BJ (cell line): ENCODE measurements around the gene NEK9. TPM values are rescaled to one million over a fixed set of nuclear protein-coding genes. Genes with fewer than 3 reads are reported as not detected.
A peak's percentile ranks its signal among the peaks of the same experiment; 100 is the strongest.

Experiments
- CTCF ChIA-PET: fragments of 350-600 bp; formaldehyde crosslinking; extraction: SDS; loops from one replicate; lab custom pipeline; 2021; ENCODE audit warnings: antibody characterized with exemption, inconsistent platforms; lab: Yijun Ruan, JAX
- POLR2A ChIA-PET: fragments of 300-600 bp; sonication (Branson Sonifier 250); formaldehyde crosslinking; extraction: SDS; loops from one replicate; lab custom pipeline; 2021; ENCODE audit warnings: antibody characterized with exemption; lab: Charles Lee
- DNase-seq: peaks from one replicate; pipeline ENCODE4 v3.0.0-alpha.2; 2011; ENCODE audit warnings: low read depth
- H3K27me3 ChIP-seq: 2 replicates; pipeline ENCODE4 v1.6.0; 2011; ENCODE audit warnings: low read length; ENCODE audit not compliant: control insufficient read depth, insufficient read depth
- H3K36me3 ChIP-seq: 2 replicates; pipeline ENCODE4 v1.5.1; 2011; ENCODE audit warnings: low read length; ENCODE audit not compliant: control insufficient read depth, insufficient read depth
- H3K4me3 ChIP-seq: 2 replicates; pipeline ENCODE4 v1.5.1; 2011; ENCODE audit warnings: low read depth, mild to moderate bottlenecking, control low read depth, low read length
- polyA plus RNA-seq: library from polyadenylated mRNA; depleted of rRNA; stranded (reverse); fragments of >200 nt; gene quantifications from 2 replicates; pipeline ENCODE4 v1.2.3, GENCODE V29; 2011
- TF ChIP-seq, protein P1 (sequence below): IDR thresholded peaks from 2 replicates; pipeline ENCODE4 v1.5.1; 2011; ENCODE audit warnings: low read depth, mild to moderate bottlenecking, control low read depth, inconsistent platforms, low read length, moderate library complexity; ENCODE audit not compliant: insufficient read depth

Gene NEK9
- polyA plus RNA-seq, 1 experiment, result 38.1 TPM

DNA sequence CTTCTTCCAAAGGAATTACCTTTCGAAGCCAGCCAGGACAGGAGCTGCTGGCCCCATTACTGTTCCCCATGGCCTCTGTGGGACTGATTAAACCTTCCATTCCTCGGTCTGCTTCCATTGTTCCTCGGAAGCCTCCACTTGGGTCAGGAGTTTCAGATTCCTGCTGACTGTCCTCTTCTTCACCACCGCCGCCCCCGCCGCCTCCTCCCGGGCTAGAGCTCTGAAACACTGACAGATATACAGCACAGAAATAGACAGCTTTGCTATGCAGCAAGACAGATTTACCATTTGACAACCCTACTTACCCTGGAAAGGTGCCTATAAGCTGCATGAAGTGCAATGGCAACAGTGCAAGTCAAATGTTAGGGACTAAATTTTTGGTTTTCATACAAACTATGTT is 35.6 kb downstream of the NEK9 start:
- H3K27me3 ChIP-seq, result no peaks in the 10 kb centered on the region
- TF ChIP-seq, protein P1, sequence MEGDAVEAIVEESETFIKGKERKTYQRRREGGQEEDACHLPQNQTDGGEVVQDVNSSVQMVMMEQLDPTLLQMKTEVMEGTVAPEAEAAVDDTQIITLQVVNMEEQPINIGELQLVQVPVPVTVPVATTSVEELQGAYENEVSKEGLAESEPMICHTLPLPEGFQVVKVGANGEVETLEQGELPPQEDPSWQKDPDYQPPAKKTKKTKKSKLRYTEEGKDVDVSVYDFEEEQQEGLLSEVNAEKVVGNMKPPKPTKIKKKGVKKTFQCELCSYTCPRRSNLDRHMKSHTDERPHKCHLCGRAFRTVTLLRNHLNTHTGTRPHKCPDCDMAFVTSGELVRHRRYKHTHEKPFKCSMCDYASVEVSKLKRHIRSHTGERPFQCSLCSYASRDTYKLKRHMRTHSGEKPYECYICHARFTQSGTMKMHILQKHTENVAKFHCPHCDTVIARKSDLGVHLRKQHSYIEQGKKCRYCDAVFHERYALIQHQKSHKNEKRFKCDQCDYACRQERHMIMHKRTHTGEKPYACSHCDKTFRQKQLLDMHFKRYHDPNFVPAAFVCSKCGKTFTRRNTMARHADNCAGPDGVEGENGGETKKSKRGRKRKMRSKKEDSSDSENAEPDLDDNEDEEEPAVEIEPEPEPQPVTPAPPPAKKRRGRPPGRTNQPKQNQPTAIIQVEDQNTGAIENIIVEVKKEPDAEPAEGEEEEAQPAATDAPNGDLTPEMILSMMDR, result no peak
- CTCF ChIA-PET, result interaction anchor here (0.8 to 8.0 kb wide), 7 partner anchors 9 to 229 kb away, joined by 3 to 107 read pairs (median 5); no protein-coding TSS in a partner anchor
- H3K36me3 ChIP-seq, result peaks cover 9% of the 10 kb centered on the region
- H3K4me3 ChIP-seq, result no peak overlapping the region
- POLR2A ChIA-PET, result no interaction called here
- no peak for DNase-seq

DNA sequence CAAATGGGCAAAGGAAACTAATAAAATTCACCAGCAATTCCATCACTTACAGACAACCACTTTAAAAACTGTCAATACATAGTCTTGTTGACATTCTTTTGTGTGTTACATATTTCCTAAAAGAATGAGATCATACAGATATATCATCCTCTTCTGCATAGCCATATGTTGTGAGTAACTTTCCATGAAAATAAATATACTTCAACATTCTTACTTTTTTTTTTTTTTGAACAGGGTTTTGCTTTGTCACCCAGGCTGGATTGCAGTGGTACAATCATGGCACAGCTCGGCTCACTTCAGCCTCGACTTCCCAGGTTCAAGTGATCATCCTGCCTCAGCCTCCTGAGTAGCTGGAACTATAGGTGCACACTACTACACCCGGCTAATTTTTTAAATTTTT is 36.5 kb downstream of the NEK9 start:
- H3K36me3 ChIP-seq, result peaks cover 8% of the 10 kb centered on the region
- H3K4me3 ChIP-seq, result no peak overlapping the region
- no peaks in the 10 kb centered on the region for H3K27me3 ChIP-seq
- DNase-seq, result no peak
- ChIA-PET POLR2A (no interaction called here), CTCF (interaction anchor here (0.8 to 8.0 kb wide), 7 partner anchors 10 to 228 kb away, joined by 3 to 107 read pairs (median 5); no protein-coding TSS in a partner anchor)
- TF ChIP-seq, protein P1, result no peak

DNA sequence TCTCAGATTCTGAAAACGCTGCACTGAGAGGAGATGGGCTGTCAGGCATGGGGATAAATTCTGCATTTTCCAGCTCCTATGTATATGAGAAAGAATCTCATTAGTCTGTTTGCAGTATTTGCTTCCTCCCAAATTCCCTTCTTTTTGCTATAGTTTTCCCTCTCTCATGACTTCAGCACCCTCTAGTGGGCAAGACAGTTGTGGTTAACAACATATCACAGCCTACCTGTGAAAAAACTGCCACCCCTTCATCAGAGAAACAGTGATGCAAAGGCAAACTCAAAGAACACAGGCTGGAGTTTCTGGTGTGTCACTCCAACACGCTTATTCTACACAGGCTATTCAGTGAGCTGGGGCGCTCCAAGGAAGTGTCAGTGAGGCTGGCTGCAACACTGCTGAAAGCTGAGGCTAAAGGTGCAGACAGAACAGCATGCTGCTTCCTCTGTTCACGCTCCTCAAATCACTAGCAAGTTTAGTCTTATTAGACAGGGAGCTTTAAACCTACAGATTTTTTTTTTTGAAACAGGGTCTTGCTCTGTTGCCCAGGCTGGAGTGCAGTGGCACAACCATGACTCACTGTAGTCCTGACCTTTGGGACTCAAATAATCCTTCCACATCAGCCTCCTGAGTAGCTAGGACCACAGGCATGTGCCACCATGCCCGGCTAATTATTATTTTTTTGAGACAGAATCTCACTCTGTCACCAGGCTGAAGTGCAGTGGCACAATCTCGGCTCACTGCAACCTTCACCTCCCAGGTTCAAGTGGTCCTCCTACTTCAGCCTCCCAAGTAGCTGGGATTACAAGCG is 38.1 kb downstream of the NEK9 start:
- DNase-seq, result no peak
- ChIA-PET CTCF (interaction anchor here (0.6 to 8.0 kb wide), 54 partner anchors 10 to 240 kb away, joined by 3 to 107 read pairs (median 5); partner anchors contain the start of genes NEK9, PGF, PROX2 and RPS6KL1), POLR2A (no interaction called here)
- TF ChIP-seq, protein P1, result peak; percentile 76
- H3K36me3 ChIP-seq, result peaks cover 8% of the 10 kb centered on the region
- H3K4me3 ChIP-seq, result no peak overlapping the region
- H3K27me3 ChIP-seq, result no peaks in the 10 kb centered on the region

DNA sequence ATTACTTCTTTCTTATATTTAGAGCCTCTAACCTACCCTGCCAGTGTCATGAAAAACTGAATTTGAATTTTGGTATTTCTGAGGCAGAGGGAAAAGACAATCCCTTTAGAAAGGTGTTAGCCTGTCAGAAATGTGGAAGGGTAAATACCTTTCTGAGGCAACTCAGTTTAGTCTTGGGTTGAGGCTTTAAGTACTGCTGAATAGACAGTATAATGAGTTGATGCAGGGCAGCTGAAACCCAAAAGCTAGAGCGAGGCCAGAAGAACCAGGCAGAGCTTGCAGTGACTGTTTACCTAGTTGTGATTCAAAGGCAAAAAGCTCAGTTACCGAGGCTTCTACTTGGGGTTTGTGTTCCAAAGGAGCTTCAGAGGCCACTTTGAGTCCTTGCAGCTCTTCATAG is 38.7 kb downstream of the NEK9 start:
- H3K36me3 ChIP-seq, result peaks cover 8% of the 10 kb centered on the region
- no peak overlapping the region for H3K4me3 ChIP-seq
- CTCF ChIA-PET, result interaction anchor here (0.6 to 8.0 kb wide), 45 partner anchors 9 to 240 kb away, joined by 3 to 107 read pairs (median 6); partner anchors contain the start of genes NEK9, PGF, PROX2 and RPS6KL1
- no peaks in the 10 kb centered on the region for H3K27me3 ChIP-seq
- TF ChIP-seq, protein P1, result no peak
- POLR2A ChIA-PET, result no interaction called here
- DNase-seq, result no peak

DNA sequence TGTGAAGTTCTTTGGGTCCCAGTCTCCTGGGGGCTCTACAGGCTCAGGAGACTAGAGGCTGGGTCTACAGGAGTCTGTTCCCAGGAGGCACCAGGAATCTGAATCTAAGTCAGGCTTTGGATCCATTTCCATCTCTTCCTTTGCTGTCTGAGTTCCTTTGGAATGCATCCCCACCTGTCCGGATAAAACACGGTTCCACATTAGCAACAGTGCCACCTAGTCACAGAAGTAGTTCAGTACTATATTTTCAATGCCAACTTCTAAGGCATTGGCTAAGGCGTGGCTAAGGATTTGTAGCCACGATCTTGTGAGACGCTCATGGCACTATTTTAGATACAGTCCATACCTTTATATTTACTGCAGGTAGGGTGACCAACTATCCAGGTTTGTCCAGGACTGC is 42.3 kb downstream of the NEK9 start:
- CTCF ChIA-PET, result interaction anchor here (2.1 to 8.0 kb wide), 2 partner anchors 138 to 175 kb away, joined by 12 to 107 read pairs; no protein-coding TSS in a partner anchor
- no peak for DNase-seq
- peaks cover 8% of the 10 kb centered on the region for H3K36me3 ChIP-seq
- H3K27me3 ChIP-seq, result no peaks in the 10 kb centered on the region
- H3K4me3 ChIP-seq, result no peak overlapping the region
- POLR2A ChIA-PET, result no interaction called here
- TF ChIP-seq, protein P1, result no peak
